H1 (cell line): ENCODE results near the gene RRP12. TPM values are rescaled to one million over a fixed set of nuclear protein-coding genes. Genes with fewer than 3 reads are reported as not detected.

Experiments used
- CTCF ChIA-PET: fragments of 300-600 bp; sonication (Branson Sonifier 250); formaldehyde crosslinking; loops from one replicate; lab custom pipeline; 2021; ENCODE audit not compliant: partially characterized antibody; lab: Charles Lee
- POLR2A ChIA-PET: fragments of 300-600 bp; sonication (Branson Sonifier 250); formaldehyde crosslinking; loops from one replicate; lab custom pipeline; 2021; ENCODE audit warnings: inconsistent platforms; ENCODE audit not compliant: partially characterized antibody; lab: Charles Lee
- DNase-seq, 2 experiments: peaks; one replicate each; pipeline versions ENCODE4 v3.0.0 to v3.0.0-alpha.2; 2010 to 2022; ENCODE audit warnings: low spot score in 2 of 2, low read depth in 1 of 2, mixed read lengths in 1 of 2
- FAIRE-seq: peaks from 2 replicates; lab custom pipeline; 2011; peaks lifted over from hg19 to GRCh38; lab: Jason Lieb, UNC
- H2AFZ ChIP-seq: 2 replicates; pipeline ENCODE4 v1.8.1; 2012; ENCODE audit warnings: low read length, inconsistent platforms
- H2AK5ac ChIP-seq: 2 replicates; pipeline ENCODE4 v1.6.1; 2013; ENCODE audit warnings: low read depth, low read length
- H2BK120ac ChIP-seq: replicated peaks from 2 replicates; pipeline ENCODE3; 2013; ENCODE audit warnings: low read depth, low read length, inconsistent platforms
- H2BK12ac ChIP-seq: 2 replicates; pipeline ENCODE4 v1.6.1; 2013; ENCODE audit warnings: low read depth, low read length
- H2BK15ac ChIP-seq: 2 replicates; pipeline ENCODE4 v1.6.1; 2013; ENCODE audit warnings: low read length
- H2BK20ac ChIP-seq: 2 replicates; pipeline ENCODE4 v1.6.1; 2013; ENCODE audit warnings: low read length
- H2BK5ac ChIP-seq: 2 replicates; pipeline ENCODE4 v1.6.1; 2013; ENCODE audit warnings: low read depth, low read length
- H3K14ac ChIP-seq: 2 replicates; pipeline ENCODE4 v1.6.1; 2013; ENCODE audit warnings: inconsistent platforms; ENCODE audit not compliant: insufficient read length
- H3K18ac ChIP-seq: 2 replicates; pipeline ENCODE4 v1.6.1; 2013; ENCODE audit warnings: low read length; ENCODE audit errors: extremely low read depth
- H3K23ac ChIP-seq: 2 replicates; pipeline ENCODE4 v1.6.1; 2013; ENCODE audit warnings: inconsistent platforms; ENCODE audit not compliant: insufficient read length
- H3K23me2 ChIP-seq: 2 replicates; pipeline ENCODE4 v1.6.1; 2013; ENCODE audit warnings: low read depth, low read length
- H3K27ac ChIP-seq: 2 replicates; pipeline ENCODE4 v1.6.1; 2011; ENCODE audit warnings: low read depth, low read length, inconsistent platforms
- H3K27me3 ChIP-seq, 4 experiments: replicated peaks in 1 of 4; 1 replicate in 1 of 4; 2 replicates in 3 of 4; pipeline versions ENCODE4 v1.6.1 to v1.8.1; 2011 to 2013; ENCODE audit warnings: low read length in 3 of 4, mild to moderate bottlenecking in 3 of 4, inconsistent platforms in 2 of 4, mixed read lengths in 2 of 4, moderate library complexity in 1 of 4; ENCODE audit not compliant: control insufficient read depth in 3 of 4, insufficient read depth in 3 of 4; ENCODE audit errors: extremely low read depth in 1 of 4
- H3K36me3 ChIP-seq, 4 experiments: 2 replicates each; pipeline versions ENCODE4 v1.6.1 to v1.8.1; 2011 to 2013; ENCODE audit warnings: mild to moderate bottlenecking in 4 of 4, low read length in 3 of 4, moderate library complexity in 2 of 4, control low read depth in 1 of 4, inconsistent platforms in 1 of 4; ENCODE audit not compliant: insufficient read depth in 4 of 4, control insufficient read depth in 2 of 4
- H3K4ac ChIP-seq: replicated peaks from 2 replicates; pipeline ENCODE3; 2013; ENCODE audit warnings: low read length, low read depth, mixed read lengths, inconsistent platforms; ENCODE audit not compliant: insufficient read length
- H3K4me1 ChIP-seq, 4 experiments: replicated peaks in 1 of 4; 1 replicate in 1 of 4; 2 replicates in 3 of 4; pipeline versions ENCODE4 v1.6.1 to v1.8.1; 2011 to 2013; ENCODE audit warnings: low read length in 3 of 4, inconsistent platforms in 2 of 4, mixed read lengths in 1 of 4; ENCODE audit not compliant: insufficient read depth in 4 of 4, control insufficient read depth in 3 of 4
- H3K4me2 ChIP-seq, 2 experiments: 2 replicates each; pipeline versions ENCODE4 v1.6.1 to v1.8.1; 2011 to 2013; ENCODE audit warnings: low read depth in 2 of 2, low read length in 2 of 2, control low read depth in 1 of 2, inconsistent platforms in 1 of 2, mild to moderate bottlenecking in 1 of 2; ENCODE audit not compliant: insufficient read depth in 1 of 2
- H3K4me3 ChIP-seq, 4 experiments: fragments of 200-600, 300-600 bp in 1 of 4; sonication (generic), shearing (Covaris generic), sonication (Bioruptor Twin) in 1 of 4; 2 replicates each; pipeline versions ENCODE4 v1.5.1 to v1.8.1; 2011 to 2016; ENCODE audit warnings: low read length in 4 of 4, low read depth in 3 of 4, control low read depth in 2 of 4, inconsistent platforms in 2 of 4, mild to moderate bottlenecking in 2 of 4, mixed read lengths in 1 of 4, moderate library complexity in 1 of 4; ENCODE audit not compliant: insufficient read depth in 2 of 4; ENCODE audit errors: extremely low read depth in 1 of 4
- H3K56ac ChIP-seq: replicated peaks from 2 replicates; pipeline ENCODE3; 2013; ENCODE audit warnings: low read depth, mild to moderate bottlenecking, mixed read lengths, low read length, inconsistent platforms; ENCODE audit not compliant: insufficient read length
- H3K79me1 ChIP-seq: 2 replicates; pipeline ENCODE4 v1.6.1; 2013; ENCODE audit warnings: low read depth, low read length, control low read depth
- H3K79me2 ChIP-seq, 2 experiments: 2 replicates each; pipeline versions ENCODE4 v1.6.1 to v1.8.1; 2012 to 2013; ENCODE audit warnings: low read length in 2 of 2, mild to moderate bottlenecking in 2 of 2, inconsistent platforms in 1 of 2; ENCODE audit not compliant: insufficient read depth in 2 of 2, control insufficient read depth in 1 of 2
- H3K9ac ChIP-seq, 4 experiments: replicated peaks in 1 of 4; 1 replicate in 1 of 4; 2 replicates in 3 of 4; pipeline versions ENCODE4 v1.6.1 to v1.8.1; 2011 to 2013; ENCODE audit warnings: low read depth in 3 of 4, low read length in 3 of 4, control low read depth in 2 of 4, mild to moderate bottlenecking in 2 of 4, moderate library complexity in 2 of 4, inconsistent platforms in 1 of 4; ENCODE audit errors: extremely low read depth in 1 of 4
- H3K9me3 ChIP-seq, 2 experiments: 2 replicates each; pipeline versions ENCODE4 v1.6.1 to v1.8.1; 2012 to 2013; ENCODE audit warnings: mild to moderate bottlenecking in 2 of 2, moderate library complexity in 2 of 2, control low read depth in 1 of 2, inconsistent platforms in 1 of 2, low read depth in 1 of 2, low read length in 1 of 2, mixed read lengths in 1 of 2; ENCODE audit not compliant: insufficient read depth in 2 of 2
- H4K20me1 ChIP-seq, 2 experiments: replicated peaks in 1 of 2; 2 replicates each; pipeline versions ENCODE3 to v1.8.1; 2011 to 2013; ENCODE audit warnings: inconsistent platforms in 2 of 2, low read length in 2 of 2, mild to moderate bottlenecking in 1 of 2; ENCODE audit not compliant: insufficient read depth in 2 of 2, control insufficient read depth in 1 of 2
- H4K5ac ChIP-seq: 2 replicates; pipeline ENCODE4 v1.6.1; 2013; ENCODE audit warnings: low read length, low read depth, mixed read lengths, inconsistent platforms; ENCODE audit not compliant: insufficient read length
- H4K8ac ChIP-seq: 2 replicates; pipeline ENCODE4 v1.8.0; 2013; ENCODE audit warnings: mild to moderate bottlenecking, moderate library complexity, low read length, inconsistent platforms; ENCODE audit not compliant: insufficient read depth; ENCODE audit errors: extremely low read depth
- H4K91ac ChIP-seq: replicated peaks from 2 replicates; pipeline ENCODE3; 2013; ENCODE audit warnings: low read length, mixed read lengths, inconsistent platforms; ENCODE audit not compliant: insufficient read length
- ASH2L ChIP-seq: fragments of 200-600, 300-600 bp; sonication (generic); IDR thresholded peaks from one replicate; pipeline ENCODE4 v1.7.1; 2017; ENCODE audit warnings: low read length
- ATF3 ChIP-seq: IDR thresholded peaks from 2 replicates; pipeline ENCODE4 v1.6.1; 2011; ENCODE audit warnings: low read depth, mild to moderate bottlenecking, low read length; ENCODE audit not compliant: insufficient read depth
- EP300 ChIP-seq, 2 experiments: IDR thresholded peaks; 1 replicate in 1 of 2; 2 replicates in 1 of 2; pipeline ENCODE4 v1.6.1; 2011 to 2012; ENCODE audit warnings: low read depth in 2 of 2, low read length in 2 of 2, mild to moderate bottlenecking in 2 of 2, borderline replicate concordance in 1 of 2, inconsistent platforms in 1 of 2, moderate library complexity in 1 of 2
- HDAC2 ChIP-seq, 2 experiments: fragments of 300-600 bp in 1 of 2; sonication (generic) in 1 of 2; IDR thresholded peaks; 2 replicates each; pipeline ENCODE4 v1.6.1; 2011 to 2012; ENCODE audit warnings: low read depth in 2 of 2, low read length in 2 of 2, mild to moderate bottlenecking in 2 of 2, moderate library complexity in 2 of 2, borderline replicate concordance in 1 of 2, inconsistent platforms in 1 of 2
- KDM5A ChIP-seq: fragments of 200-600 bp; IDR thresholded peaks from 2 replicates; pipeline ENCODE4 v1.7.1; 2012; ENCODE audit warnings: mild to moderate bottlenecking, low read length, inconsistent platforms, mixed read lengths
- MAFK ChIP-seq: IDR thresholded peaks from 2 replicates; pipeline ENCODE4 v1.6.1; 2012; ENCODE audit warnings: low read depth, mild to moderate bottlenecking, improper control_type of control experiment, low read length
- RNF2 ChIP-seq: fragments of 200-900, 300-1000 bp; sonication (generic); IDR thresholded peaks from 2 replicates; pipeline ENCODE4 v1.7.1; 2016; ENCODE audit warnings: borderline replicate concordance, low read depth, mild to moderate bottlenecking, antibody characterized with exemption, low read length; ENCODE audit not compliant: poor library complexity, severe bottlenecking; ENCODE audit errors: missing control alignments
- YY1 ChIP-seq: IDR thresholded peaks from 2 replicates; pipeline ENCODE4 v1.6.1; 2011; ENCODE audit warnings: low read depth, mild to moderate bottlenecking, low read length
- WGBS, 2 experiments: shearing (Covaris generic) in 1 of 2; methylation state at CpG; one replicate each; pipeline versions ENCODE4 v1.1.6 to v1.1.7; 2013 to 2015; ENCODE audit warnings: low lambda C conversion rate in 2 of 2, mixed read lengths in 2 of 2, inconsistent platforms in 1 of 2, low coverage in 1 of 2, missing lambda C conversion rate in 1 of 2; ENCODE audit not compliant: insufficient replicate concordance in 2 of 2, insufficient coverage in 1 of 2, insufficient read length in 1 of 2; ENCODE audit errors: extremely low coverage in 1 of 2, missing lambda C conversion rate in 1 of 2; 5-methylcytosine and 5-hydroxymethylcytosine counted together
- polyA plus RNA-seq, 7 experiments: library from polyadenylated mRNA; depleted of rRNA in 3 of 7; stranded (reverse) in 5 of 7; unstranded in 2 of 7; fragments of >200 nt in 5 of 7; fragments of 200-250 nt in 2 of 7; gene quantifications; 1 replicate in 5 of 7; 2 replicates in 1 of 7; 4 replicates in 1 of 7; pipeline versions ENCODE4 v1.2.1 to v1.2.3, GENCODE V29; 2011 to 2013; ENCODE audit warnings: missing spikeins in 2 of 7, mixed read lengths in 2 of 7
- total RNA-seq: library from RNA; stranded (reverse); fragmentation: NEBNext Ultra II Directional; extraction: Animal tissue kit (Norgen Biotek cat#: 25700); gene quantifications from 2 replicates; pipeline ENCODE4 v1.2.1, GENCODE V29; 2021

Gene RRP12
- total and polyA plus RNA-seq, 2 of the 8 experiments (the other 6 are each of a cell fraction or from before 2014, with no cell fraction given): 21.0 to 65.8 TPM

- Histone ChIP-seq H2AK5ac (no peak overlapping the region), H3K79me1 (no peaks in the 10 kb centered on the region; the same call in 1 of the 2 replicates), H3K27ac (no peak overlapping the region), H3K23me2 (peaks cover 21% of the 10 kb centered on the region), H3K4me3 (peak overlapping the region in 1 of 4 experiments; percentile 90; a peak in 3 of 8 replicates), H3K9me3 (no peaks in the 10 kb centered on the region), H4K20me1 (peaks cover 4 to 10% of the 10 kb centered on the region in 2 experiments), H4K91ac (no peak overlapping the region), H3K4me2 (peak overlapping the region; percentile 57 to 96; a peak in 3 of 4 replicates), H2BK12ac (no peak overlapping the region), H2AFZ (no peak overlapping the region), H3K9ac (no peak overlapping the region), H4K8ac (no peak overlapping the region), H3K4me1 (peaks cover 8 to 19% (median 9%) of the 10 kb centered on the region in 4 experiments), H4K5ac (peak overlapping the region; percentile 32), H3K56ac (no peak overlapping the region), H3K18ac (no peak overlapping the region), H2BK15ac (no peak overlapping the region), H3K4ac (no peak overlapping the region), H2BK20ac (no peak overlapping the region), H2BK120ac (no peak overlapping the region), H3K36me3 (peaks cover 0 to 13% (median 0%) of the 10 kb centered on the region in 4 experiments; a peak in 1 of 8 replicates), H3K27me3 (no peaks in the 10 kb centered on the region), H3K79me2 (peaks cover 20 to 29% of the 10 kb centered on the region in 2 experiments), H2BK5ac (no peak overlapping the region), H3K23ac (no peak overlapping the region), H3K14ac (no peak overlapping the region)
- DNase-seq (no peak), FAIRE-seq (no peak)
- TF ChIP-seq HDAC2 (IDR thresholded peaks at IDR 0.05; ENCODE audit: borderline replicate concordance in 1 of 2, low read depth in 2 of 2, low read length in 2 of 2) (no peak), EP300 (IDR thresholded peaks at IDR 0.05; ENCODE audit: borderline replicate concordance in 1 of 2, low read depth in 2 of 2, low read length in 2 of 2) (no peak), RNF2 (no peak), ASH2L (no peak), KDM5A (no peak), YY1 (no peak), MAFK (no peak), ATF3 (no peak)
- ChIA-PET CTCF (no interaction called here), POLR2A (interaction anchor here (0.8 to 1.0 kb wide), 4 partner anchors 11 to 19 kb away, joined by 3 to 6 read pairs (median 4); partner anchors contain the start of gene FRAT1)
- 27% methylated on average over 5 of the region's 5 CpGs; no CpG with 5 or more reads in 1 of the 2 experiments for WGBS, 2 experiments
These were observed 64.7 kb downstream of the RRP12 start for GRCh38 chr10:97336446-97336845.
